ENCODE measurements around the gene VAPB. TPM values are rescaled to one million over a fixed set of nuclear protein-coding genes. Genes with fewer than 3 reads are reported as not detected.

VAPB gene
- polyA plus RNA-seq, 1 donor from 2014 or later = 32.5 TPM

- H3K4me2 ChIP-seq (ENCODE audit: low read length) = no peak overlapping the region
- H3K36me3 ChIP-seq (ENCODE audit: insufficient read depth, low read length) = no peaks in the 10 kb centered on the region
- H3K27ac ChIP-seq (ENCODE audit: low read length) = no peak overlapping the region
- H2AFZ ChIP-seq (ENCODE audit: low read depth, low read length) = no peak overlapping the region
- no peaks in the 10 kb centered on the region for H3F3A ChIP-seq (ENCODE audit: insufficient read depth, low read length, poor library complexity, severe bottlenecking)
- no peaks in the 10 kb centered on the region for H4K20me1 ChIP-seq (ENCODE audit: insufficient read depth)
- H3K9me2 ChIP-seq (ENCODE audit: insufficient read depth, low read length) = no peaks in the 10 kb centered on the region
- no peaks in the 10 kb centered on the region for H3K79me2 ChIP-seq (replicated peaks; ENCODE audit: insufficient read depth, low read length)
- TF ChIP-seq TAF1 (IDR thresholded peaks at IDR 0.05; ENCODE audit: low read depth) (no peak), CTCF (IDR thresholded peaks at IDR 0.05; ENCODE audit: poor library complexity, severe bottlenecking) (no peak), POLR2AphosphoS5 (IDR thresholded peaks at IDR 0.05) (no peak), REST (IDR thresholded peaks at IDR 0.05; ENCODE audit: borderline replicate concordance) (no peak), SMC3 (conservative IDR thresholded peaks at IDR 0.05; ENCODE audit: poor library complexity) (no peak), EP300 (conservative IDR thresholded peaks at IDR 0.05; ENCODE audit: poor library complexity, severe bottlenecking) (no peak), MXI1 (conservative IDR thresholded peaks at IDR 0.05; ENCODE audit: poor library complexity, severe bottlenecking) (no peak), RAD21 (conservative IDR thresholded peaks at IDR 0.05) (no peak), EZH2 (IDR thresholded peaks at IDR 0.05; ENCODE audit: borderline replicate concordance, insufficient read depth, low read length, poor library complexity, severe bottlenecking) (no peak)
- H3K27me3 ChIP-seq (ENCODE audit: insufficient read depth, low read depth, low read length) = no peaks in the 10 kb centered on the region
- H3K9ac ChIP-seq (ENCODE audit: low read length) = no peak overlapping the region
- no peaks in the 10 kb centered on the region for H3K9me3 ChIP-seq (ENCODE audit: low read length)
- H3K4me3 ChIP-seq (ENCODE audit: low read length) = no peak overlapping the region
Observed at GRCh38 chr20:58458342-58459057, 69.5 kb downstream of the VAPB start.

GRCh38 chr20:58459058-58459750 lies 70.2 kb downstream of the VAPB start:
- TF ChIP-seq EP300 (conservative IDR thresholded peaks at IDR 0.05; ENCODE audit: poor library complexity, severe bottlenecking) = no peak
- no peak for TF ChIP-seq MXI1 (conservative IDR thresholded peaks at IDR 0.05; ENCODE audit: poor library complexity, severe bottlenecking)
- no peak for TF ChIP-seq RAD21 (conservative IDR thresholded peaks at IDR 0.05)
- no peak for TF ChIP-seq EZH2 (IDR thresholded peaks at IDR 0.05; ENCODE audit: borderline replicate concordance, insufficient read depth, low read length, poor library complexity, severe bottlenecking)
- TF ChIP-seq TAF1 (IDR thresholded peaks at IDR 0.05; ENCODE audit: low read depth) = no peak
- TF ChIP-seq POLR2AphosphoS5 (IDR thresholded peaks at IDR 0.05) = no peak
- TF ChIP-seq REST (IDR thresholded peaks at IDR 0.05; ENCODE audit: borderline replicate concordance) = no peak
- TF ChIP-seq CTCF (IDR thresholded peaks at IDR 0.05; ENCODE audit: poor library complexity, severe bottlenecking) = no peak
- no peak for TF ChIP-seq SMC3 (conservative IDR thresholded peaks at IDR 0.05; ENCODE audit: poor library complexity)
- Histone ChIP-seq H3K27me3 (ENCODE audit: insufficient read depth, low read depth, low read length) (no peaks in the 10 kb centered on the region), H2AFZ (ENCODE audit: low read depth, low read length) (no peak overlapping the region), H3K79me2 (replicated peaks; ENCODE audit: insufficient read depth, low read length) (no peaks in the 10 kb centered on the region), H3K9ac (ENCODE audit: low read length) (no peak overlapping the region), H3K4me3 (ENCODE audit: low read length) (no peak overlapping the region), H3K9me3 (ENCODE audit: low read length) (no peaks in the 10 kb centered on the region), H3K9me2 (ENCODE audit: insufficient read depth, low read length) (no peaks in the 10 kb centered on the region), H3F3A (ENCODE audit: insufficient read depth, low read length, poor library complexity, severe bottlenecking) (no peaks in the 10 kb centered on the region), H3K27ac (ENCODE audit: low read length) (no peak overlapping the region), H3K4me2 (ENCODE audit: low read length) (no peak overlapping the region), H3K36me3 (ENCODE audit: insufficient read depth, low read length) (no peaks in the 10 kb centered on the region), H4K20me1 (ENCODE audit: insufficient read depth) (no peaks in the 10 kb centered on the region)

Measured in neural cell (in vitro differentiated cells).